ENCODE results near the gene OTULIN.

OTULIN gene

DNA sequence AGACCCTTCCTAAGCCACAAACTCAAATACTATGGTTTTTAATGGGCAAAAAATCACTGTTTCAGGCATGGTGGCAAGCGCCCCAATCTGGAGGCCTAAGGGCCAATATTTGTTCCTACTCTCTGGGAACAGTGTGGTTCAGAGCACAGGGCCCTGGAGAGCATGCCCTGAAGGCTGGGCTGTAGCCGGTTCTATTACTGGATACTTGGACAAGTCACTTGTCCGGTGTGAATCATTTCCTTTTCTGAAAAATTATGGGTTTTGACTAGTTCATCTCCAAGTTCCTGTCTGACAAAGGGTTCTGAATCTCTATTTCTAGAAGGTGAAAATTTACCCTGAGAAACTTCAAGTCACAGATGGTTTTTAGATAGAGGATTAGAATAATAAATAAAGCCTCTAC is 75.0 kb downstream of the OTULIN start:
- ATAC-seq, result peak; percentile 78
- TF ChIP-seq BACH2 (CRISPR knock-in tag; IDR thresholded peaks at IDR 0.05; ENCODE audit: borderline replicate concordance) (no peak), ARNTL (CRISPR knock-in tag; IDR thresholded peaks at IDR 0.05; ENCODE audit: borderline replicate concordance, low read depth) (no peak), SNAI2 (CRISPR knock-in tag; IDR thresholded peaks at IDR 0.05) (no peak), ZC3H10 (CRISPR knock-in tag; IDR thresholded peaks at IDR 0.05) (no peak), ZNF8 (CRISPR knock-in tag; IDR thresholded peaks at IDR 0.05) (no peak), TOX (CRISPR knock-in tag; IDR thresholded peaks at IDR 0.05; ENCODE audit: borderline replicate concordance) (no peak), GLIS3 (CRISPR knock-in tag; IDR thresholded peaks at IDR 0.05) (no peak), TCF4 (CRISPR knock-in tag; IDR thresholded peaks at IDR 0.05; ENCODE audit: borderline replicate concordance) (no peak), ZNF70 (CRISPR knock-in tag; IDR thresholded peaks at IDR 0.05) (no peak), ESRRG (CRISPR knock-in tag; IDR thresholded peaks at IDR 0.05) (no peak), ZFP3 (CRISPR knock-in tag; IDR thresholded peaks at IDR 0.05) (no peak), RARB (CRISPR knock-in tag; IDR thresholded peaks at IDR 0.05) (no peak), OSR1 (CRISPR knock-in tag; IDR thresholded peaks at IDR 0.05) (no peak), ZNF565 (CRISPR knock-in tag; conservative IDR thresholded peaks at IDR 0.05; ENCODE audit: low read depth) (no peak), ISL1 (CRISPR knock-in tag; IDR thresholded peaks at IDR 0.05) (no peak), CSDC2 (CRISPR knock-in tag; IDR thresholded peaks at IDR 0.05) (no peak)
- TF ChIP-seq, protein P1, sequence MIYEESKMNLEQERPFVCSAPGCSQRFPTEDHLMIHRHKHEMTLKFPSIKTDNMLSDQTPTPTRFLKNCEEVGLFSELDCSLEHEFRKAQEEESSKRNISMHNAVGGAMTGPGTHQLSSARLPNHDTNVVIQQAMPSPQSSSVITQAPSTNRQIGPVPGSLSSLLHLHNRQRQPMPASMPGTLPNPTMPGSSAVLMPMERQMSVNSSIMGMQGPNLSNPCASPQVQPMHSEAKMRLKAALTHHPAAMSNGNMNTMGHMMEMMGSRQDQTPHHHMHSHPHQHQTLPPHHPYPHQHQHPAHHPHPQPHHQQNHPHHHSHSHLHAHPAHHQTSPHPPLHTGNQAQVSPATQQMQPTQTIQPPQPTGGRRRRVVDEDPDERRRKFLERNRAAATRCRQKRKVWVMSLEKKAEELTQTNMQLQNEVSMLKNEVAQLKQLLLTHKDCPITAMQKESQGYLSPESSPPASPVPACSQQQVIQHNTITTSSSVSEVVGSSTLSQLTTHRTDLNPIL (CRISPR knock-in tag; IDR thresholded peaks at IDR 0.05; ENCODE audit: low read depth), result no peak
- TF ChIP-seq, protein P2, sequence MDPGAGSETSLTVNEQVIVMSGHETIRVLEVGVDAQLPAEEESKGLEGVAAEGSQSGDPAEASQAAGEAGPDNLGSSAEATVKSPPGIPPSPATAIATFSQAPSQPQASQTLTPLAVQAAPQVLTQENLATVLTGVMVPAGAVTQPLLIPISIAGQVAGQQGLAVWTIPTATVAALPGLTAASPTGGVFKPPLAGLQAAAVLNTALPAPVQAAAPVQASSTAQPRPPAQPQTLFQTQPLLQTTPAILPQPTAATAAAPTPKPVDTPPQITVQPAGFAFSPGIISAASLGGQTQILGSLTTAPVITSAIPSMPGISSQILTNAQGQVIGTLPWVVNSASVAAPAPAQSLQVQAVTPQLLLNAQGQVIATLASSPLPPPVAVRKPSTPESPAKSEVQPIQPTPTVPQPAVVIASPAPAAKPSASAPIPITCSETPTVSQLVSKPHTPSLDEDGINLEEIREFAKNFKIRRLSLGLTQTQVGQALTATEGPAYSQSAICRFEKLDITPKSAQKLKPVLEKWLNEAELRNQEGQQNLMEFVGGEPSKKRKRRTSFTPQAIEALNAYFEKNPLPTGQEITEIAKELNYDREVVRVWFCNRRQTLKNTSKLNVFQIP (CRISPR knock-in tag; IDR thresholded peaks at IDR 0.05; ENCODE audit: borderline replicate concordance, low read depth), result no peak
- TF ChIP-seq, protein P3, sequence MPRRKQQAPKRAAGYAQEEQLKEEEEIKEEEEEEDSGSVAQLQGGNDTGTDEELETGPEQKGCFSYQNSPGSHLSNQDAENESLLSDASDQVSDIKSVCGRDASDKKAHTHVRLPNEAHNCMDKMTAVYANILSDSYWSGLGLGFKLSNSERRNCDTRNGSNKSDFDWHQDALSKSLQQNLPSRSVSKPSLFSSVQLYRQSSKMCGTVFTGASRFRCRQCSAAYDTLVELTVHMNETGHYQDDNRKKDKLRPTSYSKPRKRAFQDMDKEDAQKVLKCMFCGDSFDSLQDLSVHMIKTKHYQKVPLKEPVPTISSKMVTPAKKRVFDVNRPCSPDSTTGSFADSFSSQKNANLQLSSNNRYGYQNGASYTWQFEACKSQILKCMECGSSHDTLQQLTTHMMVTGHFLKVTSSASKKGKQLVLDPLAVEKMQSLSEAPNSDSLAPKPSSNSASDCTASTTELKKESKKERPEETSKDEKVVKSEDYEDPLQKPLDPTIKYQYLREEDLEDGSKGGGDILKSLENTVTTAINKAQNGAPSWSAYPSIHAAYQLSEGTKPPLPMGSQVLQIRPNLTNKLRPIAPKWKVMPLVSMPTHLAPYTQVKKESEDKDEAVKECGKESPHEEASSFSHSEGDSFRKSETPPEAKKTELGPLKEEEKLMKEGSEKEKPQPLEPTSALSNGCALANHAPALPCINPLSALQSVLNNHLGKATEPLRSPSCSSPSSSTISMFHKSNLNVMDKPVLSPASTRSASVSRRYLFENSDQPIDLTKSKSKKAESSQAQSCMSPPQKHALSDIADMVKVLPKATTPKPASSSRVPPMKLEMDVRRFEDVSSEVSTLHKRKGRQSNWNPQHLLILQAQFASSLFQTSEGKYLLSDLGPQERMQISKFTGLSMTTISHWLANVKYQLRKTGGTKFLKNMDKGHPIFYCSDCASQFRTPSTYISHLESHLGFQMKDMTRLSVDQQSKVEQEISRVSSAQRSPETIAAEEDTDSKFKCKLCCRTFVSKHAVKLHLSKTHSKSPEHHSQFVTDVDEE (CRISPR knock-in tag; IDR thresholded peaks at IDR 0.05), result no peak
- TF ChIP-seq, protein P4, sequence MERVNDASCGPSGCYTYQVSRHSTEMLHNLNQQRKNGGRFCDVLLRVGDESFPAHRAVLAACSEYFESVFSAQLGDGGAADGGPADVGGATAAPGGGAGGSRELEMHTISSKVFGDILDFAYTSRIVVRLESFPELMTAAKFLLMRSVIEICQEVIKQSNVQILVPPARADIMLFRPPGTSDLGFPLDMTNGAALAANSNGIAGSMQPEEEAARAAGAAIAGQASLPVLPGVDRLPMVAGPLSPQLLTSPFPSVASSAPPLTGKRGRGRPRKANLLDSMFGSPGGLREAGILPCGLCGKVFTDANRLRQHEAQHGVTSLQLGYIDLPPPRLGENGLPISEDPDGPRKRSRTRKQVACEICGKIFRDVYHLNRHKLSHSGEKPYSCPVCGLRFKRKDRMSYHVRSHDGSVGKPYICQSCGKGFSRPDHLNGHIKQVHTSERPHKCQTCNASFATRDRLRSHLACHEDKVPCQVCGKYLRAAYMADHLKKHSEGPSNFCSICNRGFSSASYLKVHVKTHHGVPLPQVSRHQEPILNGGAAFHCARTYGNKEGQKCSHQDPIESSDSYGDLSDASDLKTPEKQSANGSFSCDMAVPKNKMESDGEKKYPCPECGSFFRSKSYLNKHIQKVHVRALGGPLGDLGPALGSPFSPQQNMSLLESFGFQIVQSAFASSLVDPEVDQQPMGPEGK (CRISPR knock-in tag; IDR thresholded peaks at IDR 0.05; ENCODE audit: borderline replicate concordance), result no peak

DNA sequence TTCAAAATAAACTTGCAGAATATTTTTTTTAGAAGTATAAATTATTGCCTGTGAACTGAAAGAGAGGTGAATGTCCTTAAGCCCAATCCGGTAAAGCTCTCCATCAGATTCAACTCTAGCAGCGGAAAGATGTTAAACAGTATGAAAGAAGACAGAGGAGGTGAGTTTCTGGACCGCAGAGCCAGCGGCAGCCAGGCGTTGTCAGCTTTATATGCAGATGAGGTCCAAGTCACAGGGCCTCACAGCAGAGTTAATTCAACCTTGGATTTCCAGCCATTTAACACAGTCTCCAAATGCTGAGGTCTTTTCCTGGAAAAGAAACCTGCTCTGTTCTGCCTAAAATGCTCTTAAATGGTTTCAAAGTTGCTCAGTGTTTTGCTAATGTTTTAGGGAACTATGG is 75.5 kb downstream of the OTULIN start:
- no peak for ATAC-seq
- TF ChIP-seq, protein P3 (CRISPR knock-in tag; IDR thresholded peaks at IDR 0.05), result no peak
- no peak for TF ChIP-seq CSDC2 (CRISPR knock-in tag; IDR thresholded peaks at IDR 0.05)
- no peak for TF ChIP-seq TOX (CRISPR knock-in tag; IDR thresholded peaks at IDR 0.05; ENCODE audit: borderline replicate concordance)
- TF ChIP-seq, protein P5, sequence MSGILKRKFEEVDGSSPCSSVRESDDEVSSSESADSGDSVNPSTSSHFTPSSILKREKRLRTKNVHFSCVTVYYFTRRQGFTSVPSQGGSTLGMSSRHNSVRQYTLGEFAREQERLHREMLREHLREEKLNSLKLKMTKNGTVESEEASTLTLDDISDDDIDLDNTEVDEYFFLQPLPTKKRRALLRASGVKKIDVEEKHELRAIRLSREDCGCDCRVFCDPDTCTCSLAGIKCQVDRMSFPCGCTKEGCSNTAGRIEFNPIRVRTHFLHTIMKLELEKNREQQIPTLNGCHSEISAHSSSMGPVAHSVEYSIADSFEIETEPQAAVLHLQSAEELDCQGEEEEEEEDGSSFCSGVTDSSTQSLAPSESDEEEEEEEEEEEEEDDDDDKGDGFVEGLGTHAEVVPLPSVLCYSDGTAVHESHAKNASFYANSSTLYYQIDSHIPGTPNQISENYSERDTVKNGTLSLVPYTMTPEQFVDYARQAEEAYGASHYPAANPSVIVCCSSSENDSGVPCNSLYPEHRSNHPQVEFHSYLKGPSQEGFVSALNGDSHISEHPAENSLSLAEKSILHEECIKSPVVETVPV (CRISPR knock-in tag; IDR thresholded peaks at IDR 0.05), result no peak
- no peak for TF ChIP-seq BACH2 (CRISPR knock-in tag; IDR thresholded peaks at IDR 0.05; ENCODE audit: borderline replicate concordance)
- TF ChIP-seq ZNF8 (CRISPR knock-in tag; IDR thresholded peaks at IDR 0.05), result no peak
- TF ChIP-seq, protein P4 (CRISPR knock-in tag; IDR thresholded peaks at IDR 0.05; ENCODE audit: borderline replicate concordance), result no peak
- TF ChIP-seq ISL1 (CRISPR knock-in tag; IDR thresholded peaks at IDR 0.05), result no peak
- TF ChIP-seq PPARA (CRISPR knock-in tag; IDR thresholded peaks at IDR 0.05; ENCODE audit: borderline replicate concordance), result no peak
- no peak for TF ChIP-seq SNAI2 (CRISPR knock-in tag; IDR thresholded peaks at IDR 0.05)
- no peak for TF ChIP-seq ZNF565 (CRISPR knock-in tag; conservative IDR thresholded peaks at IDR 0.05; ENCODE audit: low read depth)
- TF ChIP-seq ZFP3 (CRISPR knock-in tag; IDR thresholded peaks at IDR 0.05), result no peak
- TF ChIP-seq OSR1 (CRISPR knock-in tag; IDR thresholded peaks at IDR 0.05), result no peak
- TF ChIP-seq, protein P1 (CRISPR knock-in tag; IDR thresholded peaks at IDR 0.05; ENCODE audit: low read depth), result no peak
- no peak for TF ChIP-seq GLIS3 (CRISPR knock-in tag; IDR thresholded peaks at IDR 0.05)
- no peak for TF ChIP-seq ESRRG (CRISPR knock-in tag; IDR thresholded peaks at IDR 0.05)

All from SK-N-SH treated with all-trans-retinoic acid at 6 μM for 48 hours (cell line).